ENCODE data around the gene SLC6A6. TPM values are rescaled to one million over a fixed set of nuclear protein-coding genes. Genes with fewer than 3 reads are reported as not detected.

The SLC6A6 gene
- total RNA-seq, 2 donors from 2014 or later: 43.1 to 56.5 TPM

- Mint-ChIP-seq H3K4me3 (no peak overlapping the region), H3K4me1 (peaks cover 45% of the 10 kb centered on the region), H3K36me3 (ENCODE audit: low read depth) (peaks cover 27% of the 10 kb centered on the region), H3K27me3 (ENCODE audit: insufficient read depth) (no peaks in the 10 kb centered on the region), H3K27ac (no peak overlapping the region), H3K9me3 (no peaks in the 10 kb centered on the region)
- 94 to 100% methylated on average over 4 to 6 of the region's 6 CpGs for WGBS, 2 experiments (ENCODE audit: insufficient coverage in 1 of 2, insufficient read length in 1 of 2)
- no peaks in the 10 kb centered on the region for H3K9me3 ChIP-seq (ENCODE audit: control insufficient read depth, low read length)
- peaks cover 17% of the 10 kb centered on the region for H3K4me1 ChIP-seq (ENCODE audit: control insufficient read depth, insufficient read depth, low read length)
- H3K9ac ChIP-seq (ENCODE audit: extremely low read depth, low read length, poor library complexity, severe bottlenecking): no peak overlapping the region
- no peak for TF ChIP-seq CTCF (conservative IDR thresholded peaks at IDR 0.05)
- no peak overlapping the region for H3K27ac ChIP-seq (ENCODE audit: low read depth, low read length)
- H3K4me3 ChIP-seq (ENCODE audit: low read length): no peak overlapping the region
- no peaks in the 10 kb centered on the region for H3K36me3 ChIP-seq (ENCODE audit: control insufficient read depth, insufficient read depth, low read length)
- DNase-seq: no peak
- H3K27me3 ChIP-seq (ENCODE audit: control insufficient read depth, insufficient read depth, low read length, poor library complexity, severe bottlenecking): no peaks in the 10 kb centered on the region
Observed at GRCh38 chr3:14416453-14416852, 14.0 kb downstream of the SLC6A6 start.

- 83 to 88% methylated on average over 13 to 17 of the region's 17 CpGs for WGBS, 2 experiments (ENCODE audit: insufficient coverage in 1 of 2, insufficient read length in 1 of 2)
- peak overlapping the region; percentile 96 for H3K27ac Mint-ChIP-seq
Observed at GRCh38 chr3:14418296-14419250, 16.2 kb downstream of the SLC6A6 start.

More at GRCh38 chr3:14418296-14419250, 16.2 kb downstream of the SLC6A6 start:
- Mint-ChIP-seq H3K9me3 (no peaks in the 10 kb centered on the region), H3K4me1 (peaks cover 52% of the 10 kb centered on the region), H3K4me3 (peak overlapping the region; percentile 22), H3K36me3 (ENCODE audit: low read depth) (peaks cover 27% of the 10 kb centered on the region), H3K27me3 (ENCODE audit: insufficient read depth) (no peaks in the 10 kb centered on the region)
- H3K9ac ChIP-seq (ENCODE audit: extremely low read depth, low read length, poor library complexity, severe bottlenecking): peak overlapping the region; percentile 53
- no peak for TF ChIP-seq CTCF (conservative IDR thresholded peaks at IDR 0.05)
- no peak overlapping the region for H3K27ac ChIP-seq (ENCODE audit: low read depth, low read length)
- peak overlapping the region; percentile 58 for H3K4me3 ChIP-seq (ENCODE audit: low read length)
- peak; percentile 89 for DNase-seq
- H3K36me3 ChIP-seq (ENCODE audit: control insufficient read depth, insufficient read depth, low read length): no peaks in the 10 kb centered on the region
- H3K9me3 ChIP-seq (ENCODE audit: control insufficient read depth, low read length): no peaks in the 10 kb centered on the region
- H3K4me1 ChIP-seq (ENCODE audit: control insufficient read depth, insufficient read depth, low read length): peaks cover 22% of the 10 kb centered on the region
- H3K27me3 ChIP-seq (ENCODE audit: control insufficient read depth, insufficient read depth, low read length, poor library complexity, severe bottlenecking): no peaks in the 10 kb centered on the region

All from endodermal cell (in vitro differentiated cells).